GM12878 (cell line): Measurements from ENCODE around the gene C8G. TPM values are rescaled to one million over a fixed set of nuclear protein-coding genes. Genes with fewer than 3 reads are reported as not detected.

Source experiments
- ATAC-seq: fragments of 200-7000 bp; cut with Tn5 transposase; 3 replicates; pipeline ENCODE4 v1.9.1; 2020; ENCODE audit warnings: mild to moderate bottlenecking, moderate library complexity
- BruUV-seq: library from RNA; stranded (reverse); fragments of 400-500 nt; replicated peaks from 2 replicates; lab custom pipeline; 2021; lab: Mats Ljungman, UMichigan
- CTCF ChIA-PET: fragments of 300-600 bp; sonication (Branson Sonifier 250); formaldehyde crosslinking; extraction: SDS; loops from one replicate; lab custom pipeline; 2021; ENCODE audit warnings: inconsistent platforms; lab: Yijun Ruan, JAX
- POLR2A ChIA-PET: fragments of 350-600 bp; formaldehyde crosslinking; extraction: SDS; loops from one replicate; lab custom pipeline; 2021; ENCODE audit warnings: inconsistent platforms; lab: Charles Lee
- RAD21 ChIA-PET: fragments of 300-600 bp; sonication (Branson Sonifier 250); formaldehyde crosslinking; loops from one replicate; lab custom pipeline; 2023; ENCODE audit warnings: antibody characterized with exemption; ENCODE audit not compliant: unreplicated experiment; lab: Charles Lee
- SMC1A ChIA-PET: fragments of 300-600 bp; sonication (Branson Sonifier 250); formaldehyde crosslinking; loops from one replicate; lab custom pipeline; 2023; ENCODE audit not compliant: unreplicated experiment, uncharacterized antibody; lab: Charles Lee
- DNase-seq: peaks from one replicate; pipeline ENCODE4 v3.0.0-alpha.2; 2011; ENCODE audit warnings: low read depth, low spot score
- FAIRE-seq: peaks from 3 replicates; lab custom pipeline; 2011; peaks lifted over from hg19 to GRCh38; lab: Jason Lieb, UNC
- H2AFZ ChIP-seq: 2 replicates; pipeline ENCODE4 v1.6.0; 2011; ENCODE audit warnings: low read depth, low read length, control low read depth; ENCODE audit not compliant: control insufficient read depth
- H3K27ac ChIP-seq: 2 replicates; pipeline ENCODE4 v1.5.1; 2011; ENCODE audit warnings: control low read depth; ENCODE audit not compliant: control insufficient read depth, insufficient read depth
- H3K27me3 ChIP-seq, 2 experiments: replicated peaks in 1 of 2; 2 replicates each; pipeline versions ENCODE4 v1.6.0 to v1.6.1; 2011; ENCODE audit warnings: low read length in 1 of 2; ENCODE audit not compliant: control insufficient read depth in 2 of 2, insufficient read depth in 2 of 2
- H3K36me3 ChIP-seq, 2 experiments: 2 replicates each; pipeline ENCODE4 v1.5.1; 2011; ENCODE audit warnings: low read length in 1 of 2; ENCODE audit not compliant: control insufficient read depth in 2 of 2, insufficient read depth in 2 of 2
- H3K4me1 ChIP-seq: 2 replicates; pipeline ENCODE4 v1.6.1; 2011; ENCODE audit warnings: mild to moderate bottlenecking, low read length, moderate library complexity, mixed read lengths; ENCODE audit not compliant: control insufficient read depth, insufficient read depth
- H3K4me2 ChIP-seq: 2 replicates; pipeline ENCODE4 v1.6.0; 2011; ENCODE audit warnings: control low read depth; ENCODE audit not compliant: control insufficient read depth, insufficient read depth
- H3K4me3 ChIP-seq: fragments of 200-600 bp; sonication (generic); 2 replicates; pipeline ENCODE4 v1.5.1; 2016
- H3K79me2 ChIP-seq: 2 replicates; pipeline ENCODE4 v1.6.0; 2011; ENCODE audit warnings: low read length; ENCODE audit not compliant: control insufficient read depth, insufficient read depth
- H3K9ac ChIP-seq: 2 replicates; pipeline ENCODE4 v1.8.0; 2011; ENCODE audit warnings: low read length, control low read depth, mixed read lengths; ENCODE audit not compliant: control insufficient read depth, insufficient read depth
- H3K9me3 ChIP-seq: replicated peaks from 3 replicates; pipeline ENCODE4 v1.5.1; 2011; ENCODE audit warnings: mild to moderate bottlenecking, low read length; ENCODE audit not compliant: control insufficient read depth, insufficient read depth
- H4K20me1 ChIP-seq: 2 replicates; pipeline ENCODE4 v1.6.0; 2011; ENCODE audit not compliant: control insufficient read depth, insufficient read depth
- CBX5 ChIP-seq: sonication (generic); IDR thresholded peaks from 2 replicates; pipeline ENCODE4 v1.6.1; 2016; ENCODE audit warnings: low read depth, moderate library complexity, mild to moderate bottlenecking, inconsistent platforms
- CEBPB ChIP-seq, 2 experiments: fragments of 150-350 bp in 1 of 2; IDR thresholded peaks; 2 replicates each; pipeline ENCODE4 v1.6.1; 2012 to 2014; ENCODE audit warnings: low read depth in 2 of 2, low read length in 2 of 2, borderline replicate concordance in 1 of 2, inconsistent platforms in 1 of 2
- GABPA ChIP-seq: IDR thresholded peaks from 2 replicates; pipeline ENCODE4 v1.6.1; 2014; ENCODE audit warnings: antibody characterized with exemption, low read depth, mild to moderate bottlenecking, inconsistent platforms
- HCFC1 ChIP-seq: fragments of 150-350 bp; IDR thresholded peaks from 2 replicates; pipeline ENCODE4 v1.6.1; 2014; ENCODE audit warnings: low read length
- NFYB ChIP-seq: IDR thresholded peaks from 2 replicates; pipeline ENCODE4 v1.6.1; 2011; ENCODE audit warnings: low read depth, mild to moderate bottlenecking, low read length, improper control_type of control experiment, moderate library complexity; ENCODE audit not compliant: insufficient read depth
- NR2C1 ChIP-seq: fragments of 450-650 bp; IDR thresholded peaks from 2 replicates; pipeline ENCODE4 v1.6.1; 2017; ENCODE audit warnings: antibody characterized with exemption, mild to moderate bottlenecking, moderate library complexity
- PAX5 ChIP-seq: IDR thresholded peaks from 2 replicates; pipeline ENCODE4 v1.6.1; 2011; ENCODE audit warnings: low read depth, low read length, borderline replicate concordance
- SIN3A ChIP-seq: IDR thresholded peaks from 2 replicates; pipeline ENCODE4 v1.6.1; 2012; ENCODE audit warnings: low read depth, low read length, improper control_type of control experiment
- SMAD5 ChIP-seq: IDR thresholded peaks from 2 replicates; pipeline ENCODE4 v1.6.1; 2016; ENCODE audit warnings: antibody characterized with exemption, low read depth
- SP1 ChIP-seq: IDR thresholded peaks from one replicate; pipeline ENCODE4 v1.6.1; 2011; ENCODE audit warnings: low read depth, low read length
- TARDBP ChIP-seq: IDR thresholded peaks from 2 replicates; pipeline ENCODE4 v1.6.1; 2016; ENCODE audit warnings: borderline replicate concordance
- TBL1XR1 ChIP-seq: IDR thresholded peaks from 2 replicates; pipeline ENCODE4 v1.6.1; 2012; ENCODE audit warnings: low read depth, low read length, improper control_type of control experiment
- ZNF207 ChIP-seq: fragments of 450-650 bp; IDR thresholded peaks from 2 replicates; pipeline ENCODE4 v1.6.1; 2014; ENCODE audit warnings: antibody characterized with exemption, mild to moderate bottlenecking, borderline replicate concordance
- ZNF24 ChIP-seq: fragments of 450-650 bp; IDR thresholded peaks from 2 replicates; pipeline ENCODE4 v1.6.1; 2017; ENCODE audit warnings: antibody characterized with exemption, mild to moderate bottlenecking
- ZNF622 ChIP-seq: fragments of 450-650 bp; IDR thresholded peaks from 2 replicates; pipeline ENCODE4 v1.6.1; 2017; ENCODE audit warnings: mild to moderate bottlenecking, inconsistent platforms
- WGBS: methylation state at CpG from one replicate; pipeline ENCODE4 v1.1.6; 2016; ENCODE audit warnings: low lambda C conversion rate; ENCODE audit not compliant: insufficient replicate concordance, insufficient coverage; ENCODE audit errors: missing lambda C conversion rate; 5-methylcytosine and 5-hydroxymethylcytosine counted together
- in situ Hi-C: fragments of 300-500 bp; cut with MboI; formaldehyde crosslinking; loops from 9 replicates; pipeline ENCODE4 v1.14.3; 2018; ENCODE audit warnings: mixed read lengths
- intact Hi-C: fragments of 100-400 bp; cut with micrococcal nuclease; formaldehyde crosslinking; loops from one replicate; pipeline ENCODE4 v1.14.2; 2022; ENCODE audit not compliant: unreplicated experiment
- polyA plus RNA-seq, 11 experiments: library from polyadenylated mRNA; depleted of rRNA in 4 of 11; unstranded in 6 of 11; stranded (reverse) in 5 of 11; fragments of >200 nt; fragmentation: Nextera tagmentation in 4 of 11; fragmentation: Illumina TruSeq in 1 of 11; extraction: Ambion mirVana in 4 of 11; extraction: Trizol in 1 of 11; gene quantifications; 1 replicate in 1 of 11; 2 replicates in 10 of 11; pipeline versions ENCODE4 v1.2.1 to v1.2.3, GENCODE V29; 2011 to 2016; ENCODE audit warnings: inconsistent platforms in 2 of 11, missing spikeins in 2 of 11, low read depth in 1 of 11
- total RNA-seq, 4 experiments: library from RNA; depleted of rRNA in 3 of 4; stranded (reverse); fragments of >200 nt in 3 of 4; fragmentation: Illumina TruSeq in 1 of 4; extraction: Trizol in 1 of 4; gene quantifications; 2 replicates each; pipeline versions ENCODE4 v1.2.1 to v1.2.3, GENCODE V29; 2013 to 2021
- TF ChIP-seq, protein P1 (sequence below): fragments of 450-650 bp; IDR thresholded peaks from 2 replicates; pipeline ENCODE4 v1.6.1; 2018; ENCODE audit warnings: borderline replicate concordance, mild to moderate bottlenecking; ENCODE audit not compliant: partially characterized antibody

Gene C8G
- total and polyA plus RNA-seq, 10 of the 15 experiments (the other 5 are each of a cell fraction or from before 2014, with no cell fraction given): 0.26 to 0.69 (median 0.50) TPM; not detected in 7

DNA sequence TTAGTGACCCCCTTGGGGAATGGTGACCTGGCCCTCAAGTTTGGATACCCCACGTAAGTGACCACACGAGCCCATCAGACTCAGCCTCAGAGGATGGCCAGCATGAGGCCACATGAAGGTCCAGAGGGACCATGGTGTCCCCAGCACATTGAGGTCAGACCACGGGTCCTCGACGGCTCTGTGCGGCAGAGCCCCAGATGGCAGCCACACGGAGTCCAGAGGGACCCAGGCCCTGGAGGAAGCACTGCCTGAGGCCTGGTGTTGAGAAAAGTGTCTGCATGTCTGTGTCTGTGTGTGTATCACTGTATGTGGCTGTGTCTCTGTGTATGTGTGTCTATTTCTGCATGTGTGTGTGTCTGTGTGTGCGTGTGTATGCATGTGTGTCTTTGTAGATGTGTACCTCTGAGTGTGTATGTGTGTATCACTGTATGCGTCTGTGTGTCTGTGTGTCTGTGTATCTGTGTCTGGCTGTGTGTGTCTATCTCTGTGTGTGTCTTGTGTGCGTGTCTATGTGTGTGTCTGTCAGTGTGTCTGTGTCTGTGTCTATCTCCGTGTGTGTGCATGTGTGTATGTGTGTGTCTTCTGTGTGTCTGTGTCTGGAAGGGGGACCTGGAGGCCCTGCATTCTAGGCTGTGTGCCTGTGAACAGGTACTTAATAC, 38.7 kb downstream of the C8G start (continued):
- TF ChIP-seq CEBPB (IDR thresholded peaks at IDR 0.05; ENCODE audit: borderline replicate concordance in 1 of 2, low read depth in 2 of 2, low read length in 2 of 2): no peak
- no peak for TF ChIP-seq SMAD5
- no peak for TF ChIP-seq PAX5
- no peak for TF ChIP-seq ZNF207
- TF ChIP-seq TBL1XR1: no peak
- no peak for TF ChIP-seq NR2C1

DNA sequence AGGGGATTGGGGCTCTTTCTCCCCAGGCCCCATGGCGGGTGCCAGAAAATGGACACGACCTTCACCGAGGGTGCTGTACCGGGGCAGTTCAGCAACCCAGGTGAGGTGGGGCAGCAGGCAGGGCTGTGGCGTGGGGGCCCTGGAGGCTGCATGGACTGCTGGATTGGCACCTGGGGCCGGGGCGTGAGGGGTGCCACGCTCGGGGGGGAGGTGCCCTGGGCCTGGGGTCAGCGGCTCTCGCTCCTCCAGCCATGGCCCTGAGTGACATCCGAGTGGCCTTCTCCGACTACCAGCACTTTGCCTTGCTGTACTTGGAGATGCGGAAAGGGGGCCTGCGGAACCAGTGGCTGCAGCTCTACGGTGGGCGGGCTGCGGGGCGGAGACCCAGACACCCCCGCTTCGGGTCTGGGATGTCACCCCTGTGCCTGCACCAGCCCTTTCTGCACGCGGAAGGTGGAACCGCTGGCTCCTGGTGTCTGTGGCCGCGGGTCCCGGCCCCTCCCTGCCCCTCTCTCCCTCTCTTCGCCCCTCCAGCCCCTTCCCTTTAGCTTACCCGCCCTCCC, 39.5 kb downstream of the C8G start:
- BruUV-seq: no TSS peak

More for the DNA sequence above, 39.5 kb downstream of the C8G start:
- intact Hi-C loops (no loop called here), in situ Hi-C loops (no loop called here)
- SMC1A ChIA-PET: no interaction called here
- Histone ChIP-seq H3K4me2 (no peak overlapping the region), H2AFZ (no peak overlapping the region), H3K36me3 (no peaks in the 10 kb centered on the region), H3K79me2 (no peaks in the 10 kb centered on the region), H3K9me3 (no peaks in the 10 kb centered on the region), H3K27me3 (peaks cover 5 to 6% of the 10 kb centered on the region in 2 experiments), H4K20me1 (peaks cover 3% of the 10 kb centered on the region; the same call in 1 of the 2 replicates), H3K9ac (no peak overlapping the region), H3K4me1 (no peaks in the 10 kb centered on the region), H3K27ac (no peak overlapping the region), H3K4me3 (no peak overlapping the region)
- ATAC-seq: no peak
- CTCF ChIA-PET: no interaction called here
- RAD21 ChIA-PET: no interaction called here
- no peak for DNase-seq
- no peak for FAIRE-seq
- POLR2A ChIA-PET: interaction anchor here (0.7 kb wide), 1 partner anchor 175 kb away, joined by 5 read pairs; no protein-coding TSS in a partner anchor
- TF ChIP-seq, protein P1, sequence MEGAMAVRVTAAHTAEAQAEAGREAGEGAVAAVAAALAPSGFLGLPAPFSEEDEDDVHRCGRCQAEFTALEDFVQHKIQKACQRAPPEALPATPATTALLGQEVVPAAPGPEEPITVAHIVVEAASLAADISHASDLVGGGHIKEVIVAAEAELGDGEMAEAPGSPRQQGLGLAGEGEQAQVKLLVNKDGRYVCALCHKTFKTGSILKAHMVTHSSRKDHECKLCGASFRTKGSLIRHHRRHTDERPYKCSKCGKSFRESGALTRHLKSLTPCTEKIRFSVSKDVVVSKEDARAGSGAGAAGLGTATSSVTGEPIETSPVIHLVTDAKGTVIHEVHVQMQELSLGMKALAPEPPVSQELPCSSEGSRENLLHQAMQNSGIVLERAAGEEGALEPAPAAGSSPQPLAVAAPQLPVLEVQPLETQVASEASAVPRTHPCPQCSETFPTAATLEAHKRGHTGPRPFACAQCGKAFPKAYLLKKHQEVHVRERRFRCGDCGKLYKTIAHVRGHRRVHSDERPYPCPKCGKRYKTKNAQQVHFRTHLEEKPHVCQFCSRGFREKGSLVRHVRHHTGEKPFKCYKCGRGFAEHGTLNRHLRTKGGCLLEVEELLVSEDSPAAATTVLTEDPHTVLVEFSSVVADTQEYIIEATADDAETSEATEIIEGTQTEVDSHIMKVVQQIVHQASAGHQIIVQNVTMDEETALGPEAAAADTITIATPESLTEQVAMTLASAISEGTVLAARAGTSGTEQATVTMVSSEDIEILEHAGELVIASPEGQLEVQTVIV: no peak
- no peak for TF ChIP-seq GABPA
- no peak for TF ChIP-seq ZNF622
- no peak for TF ChIP-seq NFYB
- TF ChIP-seq CBX5: no peak
- no peak for TF ChIP-seq HCFC1
- TF ChIP-seq SP1: no peak
- no peak for TF ChIP-seq ZNF24
- TF ChIP-seq SIN3A: no peak
- no peak for TF ChIP-seq TARDBP
- WGBS: 64% methylated on average over 24 of the region's 29 CpGs
